HG03108 (cell line): Measurements from ENCODE around the gene UBE2E3.
A peak's percentile ranks its signal among the peaks of the same experiment; 100 is the strongest.
"Not testable (repeated sequence)": the region's sequence is repeated elsewhere in the genome, so short reads cannot be mapped to it uniquely, and the experiment has no call there.

Experiments
- ATAC-seq: cut with Tn5 transposase; IDR thresholded peaks from one replicate; pipeline ENCODE4 v1.9.1; 2021; ENCODE audit warnings: moderate library complexity; ENCODE audit not compliant: unreplicated experiment

Gene UBE2E3

DNA sequence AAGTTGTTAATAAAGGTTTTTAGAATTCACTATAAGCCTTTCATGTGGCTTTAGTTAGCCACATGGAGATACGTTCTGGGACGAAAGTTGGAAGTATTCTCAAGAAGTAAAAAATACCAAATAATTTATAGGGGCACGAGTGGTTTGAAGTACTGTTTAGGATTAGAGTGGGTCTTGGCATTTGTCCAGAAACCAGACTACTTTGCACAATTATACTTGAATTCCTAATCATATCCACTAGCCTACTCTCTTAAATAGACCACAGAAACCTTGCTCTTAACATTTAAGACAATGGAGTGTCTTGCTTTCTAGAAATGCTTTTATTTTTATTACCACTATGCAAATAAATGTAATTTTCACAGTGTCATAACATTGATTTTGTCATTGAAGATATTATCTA lies 44.6 kb downstream of the UBE2E3 start:
- no peak for ATAC-seq

DNA sequence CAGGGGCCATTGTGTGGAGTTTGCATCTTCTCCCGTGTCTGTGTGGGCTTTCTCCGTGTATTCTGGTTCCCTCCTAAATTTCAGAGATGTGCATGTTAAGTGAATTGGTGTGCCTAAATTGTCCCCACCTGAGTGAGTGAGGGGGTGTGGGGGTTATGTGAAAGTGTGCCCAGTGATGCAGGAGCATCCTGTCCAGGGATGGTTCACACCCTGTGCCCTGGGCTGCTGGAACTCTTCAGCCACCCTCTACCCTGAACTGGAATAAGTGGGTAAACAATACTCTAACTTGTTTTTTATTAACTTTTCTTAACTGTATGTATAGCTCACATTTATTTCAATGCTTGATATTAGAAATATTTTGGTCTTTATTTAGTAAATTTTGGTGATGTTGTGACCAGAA lies 56.0 kb downstream of the UBE2E3 start:
- ATAC-seq, result peak; percentile 62

DNA sequence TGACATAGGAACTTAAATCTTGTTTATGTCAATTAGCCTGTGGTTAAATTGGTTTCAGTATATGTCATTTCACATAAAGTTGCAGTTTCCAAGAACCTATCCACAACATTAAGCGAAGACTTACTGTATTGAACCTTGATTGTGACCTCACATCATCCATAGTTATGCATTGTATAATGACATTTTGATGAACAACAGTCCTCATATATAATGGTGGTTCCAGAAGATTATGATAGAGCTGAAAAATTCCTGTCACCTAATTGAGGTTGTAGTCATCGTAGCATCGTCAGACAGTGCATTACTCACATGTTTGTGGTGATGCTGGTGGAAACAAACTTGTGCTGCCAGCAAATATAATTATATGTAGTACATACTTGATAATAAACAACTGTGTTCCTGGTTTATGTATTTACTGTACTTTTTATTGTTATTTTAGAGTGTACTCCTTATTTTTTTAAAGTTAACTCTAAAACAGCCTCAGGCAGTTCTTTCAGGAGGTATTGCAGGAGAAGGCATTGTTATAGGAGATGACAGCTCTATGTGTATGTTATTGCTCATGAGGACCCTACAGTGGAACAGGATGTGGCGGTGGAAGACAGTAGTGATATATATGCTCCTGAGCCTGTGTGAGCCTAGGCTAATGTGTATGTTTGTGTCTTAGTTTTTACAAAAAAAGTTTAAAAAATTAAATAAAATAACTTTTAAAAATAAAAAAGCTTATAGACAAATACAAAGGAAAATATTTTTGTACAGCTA lies 56.6 kb downstream of the UBE2E3 start:
- ATAC-seq, result peak; percentile 55

DNA sequence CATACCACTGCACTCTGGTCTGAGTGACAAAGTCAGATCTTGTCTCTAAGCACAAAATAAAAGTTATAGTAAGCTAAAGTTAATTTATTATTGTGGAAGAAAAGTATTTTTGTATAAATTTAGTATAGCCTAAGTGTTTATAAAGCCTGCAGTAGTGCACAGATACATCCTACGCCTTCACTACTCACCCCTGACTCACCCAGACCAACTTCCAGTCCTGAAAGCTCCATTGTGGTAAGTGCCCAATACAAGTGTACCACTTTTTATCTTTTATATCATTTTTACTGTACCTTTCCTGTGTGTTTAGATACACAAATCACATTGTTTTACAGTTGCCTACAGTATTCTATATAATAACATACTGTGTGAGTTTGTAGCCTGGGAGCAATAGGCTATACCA lies 57.5 kb downstream of the UBE2E3 start:
- ATAC-seq, result no peak

DNA sequence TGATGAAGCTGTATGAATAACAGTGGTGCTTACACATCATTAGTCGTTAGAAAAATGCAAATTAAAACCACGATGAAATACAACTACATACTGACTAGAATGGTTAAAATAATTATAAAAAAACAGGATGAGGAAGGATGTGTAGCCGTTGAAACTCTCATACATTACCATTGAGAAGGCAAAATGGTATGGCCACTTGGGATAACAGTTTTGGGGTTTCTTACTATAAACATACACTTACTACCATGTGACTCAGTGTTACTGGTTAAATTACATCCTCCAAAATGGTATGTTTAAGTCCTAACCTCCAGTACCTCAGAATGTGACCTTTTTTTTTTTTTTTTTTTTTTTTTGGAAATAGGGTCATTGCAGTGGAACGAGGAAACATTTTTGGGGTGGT lies 58.4 kb downstream of the UBE2E3 start:
- ATAC-seq, result no peak

DNA sequence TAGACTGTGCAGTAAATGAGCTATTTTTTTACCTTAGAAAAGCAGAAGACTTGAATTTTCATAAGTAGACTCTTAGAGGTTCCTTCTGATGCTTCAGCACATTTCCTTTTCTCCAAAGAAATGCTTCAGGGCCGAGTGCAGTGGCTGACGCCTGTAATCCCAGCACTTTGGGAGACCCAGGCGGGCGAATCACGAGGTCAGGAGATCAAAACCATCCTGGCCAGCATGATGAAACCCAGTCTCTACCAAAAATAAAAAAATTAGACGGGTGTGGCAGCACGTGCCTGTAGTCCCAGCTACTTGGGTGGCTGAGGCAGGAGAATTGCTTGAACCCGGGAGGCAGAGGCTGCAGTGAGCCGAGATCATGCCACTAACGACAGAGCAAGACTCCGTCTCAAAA lies 60.4 kb downstream of the UBE2E3 start:
- ATAC-seq, result not testable (repeated sequence)

DNA sequence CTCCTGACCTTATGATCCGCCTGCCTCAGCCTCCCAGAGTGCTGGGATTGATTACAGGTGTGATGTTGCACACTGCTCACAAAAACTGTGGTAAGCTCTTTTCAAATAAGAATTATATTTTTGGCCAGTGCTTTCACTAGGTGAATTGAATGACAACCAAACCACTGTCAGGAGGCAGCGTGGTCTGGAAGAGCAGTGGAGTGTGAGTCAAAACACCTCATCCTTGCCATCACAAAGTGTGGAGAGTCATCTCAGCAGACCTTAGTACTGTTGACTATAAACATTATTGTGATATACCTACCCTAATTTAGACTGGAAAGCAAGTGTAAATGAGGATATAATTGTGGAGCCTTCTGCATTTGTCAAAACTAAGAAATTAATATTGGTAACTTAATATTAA lies 61.3 kb downstream of the UBE2E3 start:
- no peak for ATAC-seq

DNA sequence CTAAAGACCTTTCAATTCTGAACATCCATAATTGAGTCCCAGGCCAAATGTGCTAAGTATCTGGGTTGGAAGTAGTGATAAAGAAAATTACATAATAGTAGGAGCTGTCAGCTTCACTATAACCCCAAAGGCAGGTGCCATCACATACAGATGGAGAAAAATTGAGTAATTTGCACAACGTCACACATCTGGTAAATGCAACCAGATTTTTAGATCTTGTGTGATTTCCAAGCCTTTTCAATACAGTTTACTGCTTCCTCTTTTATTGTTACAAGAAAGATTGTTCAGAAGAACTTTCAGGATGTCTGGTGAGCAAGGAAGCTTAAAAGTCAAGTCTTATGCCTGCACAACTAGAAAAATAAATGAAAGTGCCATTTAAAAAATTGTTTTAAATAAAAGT lies 62.3 kb downstream of the UBE2E3 start:
- no peak for ATAC-seq

DNA sequence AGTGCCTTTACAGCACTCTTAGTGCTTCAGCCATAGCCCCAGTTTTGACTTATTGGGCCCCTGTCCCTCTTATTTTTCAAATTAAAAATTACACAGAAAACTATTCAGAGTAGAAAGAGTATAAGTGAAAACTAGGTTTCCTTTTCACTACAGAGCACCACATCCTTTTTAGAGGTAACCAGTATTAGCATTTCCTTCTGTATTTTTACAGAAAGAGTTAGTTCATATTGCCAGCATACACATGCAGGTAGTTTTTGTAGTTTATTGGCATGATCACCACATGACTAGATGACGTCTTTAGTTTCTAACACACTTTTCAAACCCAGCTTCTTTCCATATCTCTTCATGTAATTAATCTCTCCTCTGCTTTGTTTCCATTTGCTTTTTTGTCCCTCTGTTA lies 66.4 kb downstream of the UBE2E3 start:
- ATAC-seq, result peak; percentile 61

DNA sequence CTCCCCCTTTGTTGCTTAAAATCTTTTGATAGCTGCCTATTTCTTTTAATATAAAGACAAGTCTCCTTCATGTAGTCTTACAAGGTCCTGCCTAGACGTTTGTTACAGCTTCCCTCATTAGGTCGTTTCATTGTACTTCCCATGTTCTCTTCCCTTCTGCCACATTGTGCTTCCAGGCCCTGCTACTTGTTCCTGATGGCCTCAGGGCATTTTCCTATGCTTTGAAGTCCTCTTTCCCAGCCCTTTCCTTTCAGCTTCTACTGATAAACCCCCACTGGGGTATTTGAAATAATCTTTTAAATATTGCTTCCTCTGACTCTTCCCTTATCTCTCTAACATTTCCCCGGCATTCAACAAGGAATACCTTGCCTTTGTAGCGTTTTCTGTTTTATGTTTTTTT lies 67.4 kb downstream of the UBE2E3 start:
- no peak for ATAC-seq

DNA sequence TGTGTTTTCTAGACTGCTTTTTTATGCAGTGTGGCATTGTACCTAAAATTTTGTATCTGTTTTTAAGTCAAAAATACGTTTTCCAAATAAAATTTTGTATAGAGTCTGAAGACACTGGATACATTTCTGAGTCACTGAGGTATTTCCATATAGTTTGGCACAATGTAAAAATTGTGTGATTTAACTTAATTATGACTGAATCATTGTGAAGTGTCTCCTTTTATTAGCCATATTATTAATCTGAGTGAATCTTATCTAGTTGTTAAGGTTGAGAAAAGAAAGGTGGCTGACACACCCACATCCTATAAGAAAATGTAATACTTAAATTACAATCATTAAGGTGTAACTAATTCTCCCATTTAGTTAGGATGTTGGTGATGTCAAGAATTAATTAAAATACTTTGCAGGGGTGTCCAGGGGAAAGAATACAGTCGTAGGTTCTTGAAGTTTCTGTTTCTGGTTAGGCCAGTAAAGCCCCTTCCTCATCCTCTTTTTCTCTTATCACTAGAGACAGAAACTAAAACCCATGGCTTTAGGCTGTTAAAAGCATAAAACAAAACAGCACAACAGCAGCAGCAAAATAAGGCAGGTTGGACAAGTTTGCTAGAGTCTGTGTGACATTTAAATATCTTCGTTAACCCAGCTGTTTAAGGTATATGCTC lies 71.6 kb downstream of the UBE2E3 start:
- no peak for ATAC-seq

DNA sequence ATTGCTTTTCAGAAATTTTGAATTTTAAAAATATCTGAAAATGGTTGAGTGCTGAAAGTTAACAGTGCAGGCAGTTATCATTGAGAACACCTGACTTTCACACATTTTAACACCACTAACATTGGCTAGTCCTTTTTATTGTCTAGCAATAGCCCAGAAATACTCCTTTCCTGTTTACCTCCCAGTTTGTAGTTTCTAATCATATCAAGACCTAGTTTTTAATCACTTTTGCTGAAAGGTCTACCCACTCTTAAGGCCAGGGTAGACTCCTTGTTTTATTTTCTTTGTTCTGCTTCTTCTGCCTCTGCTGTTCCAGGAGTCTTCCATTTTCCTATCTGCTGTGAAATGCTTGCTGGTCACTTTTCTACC lies 72.1 kb downstream of the UBE2E3 start:
- ATAC-seq, result no peak

DNA sequence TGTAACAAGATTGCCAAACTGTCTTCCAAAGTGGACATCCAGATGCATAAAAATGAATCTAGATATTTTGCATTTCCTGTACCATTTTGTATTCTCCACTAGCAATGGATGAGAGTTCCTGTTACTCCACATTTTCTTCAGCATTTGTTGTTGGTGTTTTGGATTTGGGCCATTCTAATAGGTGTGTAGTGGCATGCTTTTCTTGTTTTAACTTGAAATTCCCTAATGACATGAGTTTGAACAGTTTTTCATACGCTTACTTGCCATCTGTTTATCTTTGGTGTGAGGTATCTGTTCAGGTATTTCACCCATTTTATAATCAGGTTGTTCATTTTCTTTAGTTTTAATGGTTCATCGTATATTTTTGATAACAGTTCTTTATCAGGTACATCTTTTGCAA lies 73.9 kb downstream of the UBE2E3 start:
- no peak for ATAC-seq

DNA sequence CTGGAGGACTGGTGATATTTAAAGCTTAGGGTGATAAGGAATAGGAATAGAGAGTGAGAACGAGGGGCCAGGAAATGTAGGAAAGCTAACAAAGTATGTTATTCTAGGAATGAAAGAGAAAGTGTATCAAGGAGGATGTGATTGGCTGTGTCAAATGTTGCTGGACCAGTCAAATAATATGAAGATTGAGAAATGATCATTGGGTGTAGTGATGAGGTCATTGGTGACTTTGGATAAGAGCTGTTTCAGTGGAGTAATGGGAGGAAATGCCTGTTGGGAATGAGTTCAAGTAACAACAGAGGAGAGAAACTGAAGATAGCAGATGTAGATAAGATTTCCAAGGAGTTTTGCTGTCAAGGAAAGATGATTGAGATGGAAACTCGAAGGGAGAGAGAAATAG lies 74.4 kb downstream of the UBE2E3 start:
- ATAC-seq, result no peak

DNA sequence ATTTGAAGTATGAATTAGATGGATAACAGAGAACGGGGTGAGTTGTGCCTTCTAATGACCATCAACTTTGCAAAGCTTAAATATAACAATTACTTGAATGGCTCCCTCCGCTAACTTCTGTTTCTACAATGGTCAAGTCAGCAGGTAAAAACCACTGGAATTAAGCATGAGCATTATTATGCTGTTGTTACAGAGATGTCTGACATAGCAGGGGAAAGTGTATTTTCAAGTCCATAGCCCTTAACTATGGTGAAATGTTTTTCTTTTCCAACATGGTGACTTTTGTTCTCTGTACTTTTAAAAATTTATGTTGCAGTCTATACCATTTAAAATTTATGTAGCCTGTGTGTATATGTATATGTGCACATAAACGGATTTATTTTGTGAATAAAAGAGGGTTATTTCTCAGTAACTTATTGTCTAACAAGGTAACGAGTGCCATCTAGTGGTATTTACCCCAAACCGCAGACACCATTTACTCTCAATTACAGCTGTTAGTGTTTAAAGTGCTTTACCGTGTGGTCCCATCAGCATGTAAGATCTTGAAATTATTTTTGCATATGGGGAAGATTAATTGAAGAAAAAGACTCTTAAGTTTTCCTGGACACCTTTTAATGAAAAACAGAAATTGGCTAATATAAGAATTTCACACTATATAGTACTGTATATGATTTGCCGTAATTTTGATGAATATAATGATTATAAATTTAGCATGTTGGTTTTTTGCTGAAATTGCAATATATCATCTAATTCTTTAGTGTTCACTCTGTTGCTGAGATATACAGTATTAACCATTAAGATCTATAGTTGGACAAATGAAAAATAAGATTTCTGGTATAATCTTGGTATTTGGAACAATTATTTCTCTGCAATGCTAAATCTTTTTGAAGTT lies 78.2 kb downstream of the UBE2E3 start:
- ATAC-seq, result no peak

DNA sequence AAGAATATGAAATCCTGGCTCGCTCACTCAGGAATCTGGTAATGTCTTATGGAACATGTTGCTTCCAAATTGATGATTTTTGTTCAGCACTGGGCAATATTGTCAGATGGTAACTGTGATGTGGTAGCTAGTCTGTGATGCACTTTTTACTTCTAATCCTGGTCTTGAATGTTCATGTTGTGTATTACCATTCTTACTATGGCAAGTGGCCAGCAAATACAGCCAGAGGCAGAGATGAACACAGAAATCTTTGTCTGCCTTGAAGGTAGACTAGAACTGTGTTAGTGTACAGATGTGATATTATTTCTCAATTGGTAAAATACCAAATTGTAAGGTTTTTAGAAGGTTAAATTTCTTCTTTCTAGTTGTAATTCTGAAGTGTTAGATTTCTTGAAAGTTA lies 83.3 kb downstream of the UBE2E3 start:
- ATAC-seq, result no peak

DNA sequence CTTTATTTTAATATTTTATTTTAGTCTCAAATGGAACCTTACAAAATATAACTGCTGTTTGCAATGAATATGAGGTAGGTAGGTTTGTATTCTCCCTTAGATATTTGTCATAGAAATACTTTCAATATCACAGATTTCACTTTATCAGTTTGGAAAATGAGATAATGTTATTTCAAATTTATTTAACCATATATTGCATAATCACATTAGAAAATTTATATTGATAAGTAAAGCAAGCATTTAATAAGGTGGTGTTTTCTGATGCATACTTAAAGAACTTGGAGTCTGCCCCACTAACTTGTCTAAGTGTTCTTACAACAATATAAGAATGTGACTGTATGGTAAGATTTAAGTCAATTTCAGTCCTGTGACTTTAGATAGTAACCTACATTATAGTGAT lies 85.1 kb downstream of the UBE2E3 start:
- ATAC-seq, result no peak

DNA sequence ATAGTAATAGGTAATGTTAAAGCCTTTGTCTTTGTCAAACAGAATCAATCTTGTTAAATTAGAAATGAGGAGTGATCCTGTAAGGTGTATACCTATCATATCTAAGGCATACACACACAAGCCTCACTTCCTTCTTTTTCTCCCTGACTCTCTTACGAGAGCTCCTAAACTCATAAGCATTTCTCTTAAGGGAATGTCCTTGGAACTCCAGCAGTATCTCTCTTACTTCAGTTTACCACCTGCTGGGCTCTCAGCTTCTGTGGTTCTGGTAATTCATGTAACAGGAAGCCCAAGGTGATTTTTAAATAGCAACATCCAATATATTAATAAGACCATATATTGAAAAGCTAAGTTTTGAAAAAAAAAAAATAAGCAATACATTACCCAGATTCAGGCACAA lies 85.9 kb downstream of the UBE2E3 start:
- no peak for ATAC-seq

DNA sequence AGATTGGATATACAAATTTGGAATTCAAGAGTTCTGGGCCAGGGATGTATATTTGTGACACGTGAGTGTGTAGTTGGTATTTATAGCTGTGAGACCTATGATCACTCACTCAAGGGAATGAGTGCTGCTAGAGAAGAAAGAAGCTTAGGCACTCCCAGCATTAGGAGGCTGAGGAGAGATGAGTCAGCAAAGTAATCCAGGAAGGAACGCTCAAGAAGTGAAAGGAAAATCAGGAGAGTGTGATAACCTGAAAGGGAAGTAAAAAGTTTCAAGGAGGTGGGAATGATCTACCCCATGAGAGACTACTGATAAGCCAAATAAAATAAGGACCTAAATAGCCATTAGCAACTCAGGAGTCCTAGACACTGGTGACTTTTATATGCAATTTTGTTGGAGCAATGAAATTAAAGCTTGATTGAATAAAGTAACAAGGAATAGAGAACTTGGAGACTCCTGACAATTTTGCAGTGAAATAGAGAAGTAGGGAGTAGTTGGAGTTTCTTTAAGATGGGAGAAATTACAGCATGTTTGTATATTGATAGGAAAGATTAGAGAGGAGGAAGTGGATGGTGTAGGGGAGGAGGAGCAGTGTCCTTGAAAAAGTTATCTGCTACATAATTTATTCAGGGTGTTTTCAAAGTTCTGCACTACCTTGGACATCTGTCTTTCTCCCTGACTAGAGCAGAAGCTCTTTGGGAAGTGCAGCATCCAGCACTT lies 89.9 kb downstream of the UBE2E3 start:
- no peak for ATAC-seq

DNA sequence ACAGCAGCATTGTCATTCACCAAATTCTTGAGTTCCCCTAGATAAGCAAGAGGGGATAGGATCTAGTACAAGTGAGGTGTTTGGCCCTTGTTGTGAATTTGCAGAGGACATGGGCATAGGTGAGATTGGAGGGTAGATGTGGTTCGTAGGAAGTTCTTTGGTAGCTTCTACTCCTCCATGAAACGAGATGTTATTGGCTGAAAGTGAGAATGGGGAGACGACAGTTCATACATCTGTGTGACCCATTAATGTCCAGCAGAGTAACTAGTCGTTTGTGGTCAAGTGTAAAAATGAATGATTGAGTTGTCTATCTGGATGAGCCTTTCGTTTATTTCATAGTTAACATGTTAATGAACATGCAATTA lies 90.4 kb downstream of the UBE2E3 start:
- ATAC-seq, result no peak

DNA sequence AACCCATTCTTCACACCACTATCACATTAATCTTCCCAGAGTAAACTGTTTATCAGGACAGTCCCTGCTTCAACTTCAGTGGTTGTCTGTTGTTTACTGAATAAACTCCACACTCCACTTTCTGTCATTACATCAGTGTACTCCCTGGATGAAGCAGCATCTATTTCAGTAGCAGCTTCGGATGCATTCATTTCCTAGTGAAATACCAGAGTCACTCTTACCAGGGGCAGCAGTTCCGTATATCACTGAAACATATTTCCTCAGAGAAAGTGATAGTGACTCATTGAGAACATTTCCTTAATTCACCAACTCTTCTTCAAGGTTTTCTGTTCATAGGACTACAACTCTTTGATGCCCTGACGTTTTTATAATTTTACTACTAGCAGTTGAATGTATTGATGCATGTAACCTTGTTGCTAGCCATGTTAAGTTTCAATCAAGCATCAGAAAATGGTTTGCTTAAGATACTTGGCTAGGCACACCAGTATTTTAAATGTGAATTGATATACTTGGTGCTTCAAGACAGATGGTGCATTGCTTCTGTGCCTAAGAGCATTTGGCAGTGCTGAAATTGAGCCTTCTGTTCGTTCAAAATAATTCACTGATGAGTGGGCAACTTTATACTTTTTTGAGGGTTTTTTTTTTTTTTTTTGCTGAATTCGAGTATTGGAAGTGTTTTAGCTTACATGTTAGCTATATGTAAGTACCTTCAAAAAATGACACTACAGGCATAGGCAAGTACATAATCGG lies 92.3 kb downstream of the UBE2E3 start:
- ATAC-seq, result no peak
